Breast epithelium (tissue), 3 donors: ENCODE measurements around the gene MYBPH.

Experiments
- POLR2A ChIP-seq: fragments of 450-650 bp; IDR thresholded peaks from one replicate; pipeline ENCODE4 v1.6.1; 2016; ENCODE audit warnings: antibody characterized with exemption, mild to moderate bottlenecking, moderate library complexity
- POLR2AphosphoS5 ChIP-seq, 3 donors: sonication (generic); formaldehyde crosslinking; IDR thresholded peaks; one replicate each; pipeline ENCODE4 v1.6.1; 2017; ENCODE audit warnings: antibody characterized with exemption in 3 of 3
- TF ChIP-seq, protein P1 (sequence below), 3 donors: fragments of 450-650 bp; IDR thresholded peaks; one replicate each; pipeline ENCODE4 v1.5.1; 2016 to 2017; ENCODE audit warnings: antibody characterized with exemption in 3 of 3, mild to moderate bottlenecking in 3 of 3, moderate library complexity in 3 of 3

GRCh38 chr1:203168991-203169390 is 6.6 kb downstream of the MYBPH start:
- TF ChIP-seq POLR2A (no peak), POLR2AphosphoS5 (IDR thresholded peaks at IDR 0.05) (no peak)
- TF ChIP-seq, protein P1, sequence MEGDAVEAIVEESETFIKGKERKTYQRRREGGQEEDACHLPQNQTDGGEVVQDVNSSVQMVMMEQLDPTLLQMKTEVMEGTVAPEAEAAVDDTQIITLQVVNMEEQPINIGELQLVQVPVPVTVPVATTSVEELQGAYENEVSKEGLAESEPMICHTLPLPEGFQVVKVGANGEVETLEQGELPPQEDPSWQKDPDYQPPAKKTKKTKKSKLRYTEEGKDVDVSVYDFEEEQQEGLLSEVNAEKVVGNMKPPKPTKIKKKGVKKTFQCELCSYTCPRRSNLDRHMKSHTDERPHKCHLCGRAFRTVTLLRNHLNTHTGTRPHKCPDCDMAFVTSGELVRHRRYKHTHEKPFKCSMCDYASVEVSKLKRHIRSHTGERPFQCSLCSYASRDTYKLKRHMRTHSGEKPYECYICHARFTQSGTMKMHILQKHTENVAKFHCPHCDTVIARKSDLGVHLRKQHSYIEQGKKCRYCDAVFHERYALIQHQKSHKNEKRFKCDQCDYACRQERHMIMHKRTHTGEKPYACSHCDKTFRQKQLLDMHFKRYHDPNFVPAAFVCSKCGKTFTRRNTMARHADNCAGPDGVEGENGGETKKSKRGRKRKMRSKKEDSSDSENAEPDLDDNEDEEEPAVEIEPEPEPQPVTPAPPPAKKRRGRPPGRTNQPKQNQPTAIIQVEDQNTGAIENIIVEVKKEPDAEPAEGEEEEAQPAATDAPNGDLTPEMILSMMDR (IDR thresholded peaks at IDR 0.05) = no peak
